ENCODE results near the gene TCEA3.
"Not testable (repeated sequence)": the region's sequence is repeated elsewhere in the genome, so short reads cannot be mapped to it uniquely, and the experiment has no call there.

Gene TCEA3

DNA sequence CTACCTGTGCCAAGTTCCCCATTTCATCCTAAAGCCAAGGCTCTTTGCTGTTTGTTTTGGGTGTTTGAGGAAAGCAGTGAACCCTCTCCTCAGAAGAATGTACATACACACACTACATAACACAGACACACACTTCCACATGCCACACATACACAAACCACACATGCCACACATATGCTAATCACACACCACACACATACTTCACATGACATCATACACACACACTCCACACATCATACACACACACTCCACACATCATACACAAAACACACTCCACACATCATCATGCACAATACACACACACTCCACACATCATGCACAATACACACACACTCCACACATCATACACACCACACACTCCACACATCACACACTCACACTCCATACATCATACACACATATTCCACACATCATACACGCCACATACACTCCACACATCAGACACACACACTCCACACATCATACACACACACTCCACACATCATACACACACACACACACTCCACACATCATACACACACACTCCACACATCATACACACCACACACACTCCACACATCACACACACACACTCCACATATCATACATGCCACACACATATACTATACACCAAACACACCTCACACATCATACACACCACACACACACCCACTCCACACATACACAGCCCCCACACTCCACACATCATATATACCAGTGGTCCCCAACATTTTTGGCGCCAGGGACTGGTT, 32.3 kb downstream of the TCEA3 start:
- FAIRE-seq (peak; percentile 98), DNase-seq (ENCODE audit: insufficient read length, low spot score) (no peak)
- TF ChIP-seq TAF1 (IDR thresholded peaks at IDR 0.05; ENCODE audit: low read depth, low read length): no peak
- TF ChIP-seq SPI1 (IDR thresholded peaks at IDR 0.05; ENCODE audit: low read depth, low read length): no peak
- no peak for TF ChIP-seq PAX5 (IDR thresholded peaks at IDR 0.05; ENCODE audit: insufficient read depth, low read length, severe bottlenecking)
- no peak for TF ChIP-seq POLR2A (IDR thresholded peaks at IDR 0.05; ENCODE audit: low read depth, low read length)
- TF ChIP-seq POLR2AphosphoS5 (IDR thresholded peaks at IDR 0.05; ENCODE audit: low read depth, low read length): no peak
- no peak for TF ChIP-seq POU2F2 (IDR thresholded peaks at IDR 0.05; ENCODE audit: low read depth, low read length)

DNA sequence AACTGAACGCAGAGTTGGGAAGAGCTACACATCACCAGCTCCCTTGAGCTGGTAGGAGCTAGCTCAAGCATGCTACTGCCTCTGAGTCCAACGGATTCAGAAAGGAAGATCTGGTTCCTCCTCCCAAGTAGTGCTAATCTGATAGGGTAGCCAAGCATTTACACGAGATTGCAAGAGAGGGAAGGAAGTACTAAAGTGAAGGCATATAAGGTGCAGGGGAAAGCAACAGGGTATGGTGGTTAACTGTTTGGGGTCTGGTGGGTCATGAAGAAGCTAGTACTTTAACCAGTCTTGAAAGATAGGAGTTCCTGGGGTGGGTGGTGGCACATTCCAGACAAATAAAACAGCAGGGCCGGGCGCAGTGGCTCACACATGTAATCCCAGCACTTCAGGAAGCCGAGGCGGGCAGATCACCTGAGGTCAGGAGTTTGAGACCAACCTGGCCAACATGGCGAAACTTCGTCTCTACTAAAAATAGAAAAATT, 34.7 kb downstream of the TCEA3 start:
- no peak for FAIRE-seq
- TF ChIP-seq TAF1 (IDR thresholded peaks at IDR 0.05; ENCODE audit: low read depth, low read length): no peak
- no peak for TF ChIP-seq PAX5 (IDR thresholded peaks at IDR 0.05; ENCODE audit: insufficient read depth, low read length, severe bottlenecking)
- TF ChIP-seq POLR2AphosphoS5 (IDR thresholded peaks at IDR 0.05; ENCODE audit: low read depth, low read length): no peak
- no peak for TF ChIP-seq POU2F2 (IDR thresholded peaks at IDR 0.05; ENCODE audit: low read depth, low read length)
- TF ChIP-seq POLR2A (IDR thresholded peaks at IDR 0.05; ENCODE audit: low read depth, low read length): no peak
- no peak for TF ChIP-seq SPI1 (IDR thresholded peaks at IDR 0.05; ENCODE audit: low read depth, low read length)
- no peak for DNase-seq (ENCODE audit: insufficient read length, low spot score)

DNA sequence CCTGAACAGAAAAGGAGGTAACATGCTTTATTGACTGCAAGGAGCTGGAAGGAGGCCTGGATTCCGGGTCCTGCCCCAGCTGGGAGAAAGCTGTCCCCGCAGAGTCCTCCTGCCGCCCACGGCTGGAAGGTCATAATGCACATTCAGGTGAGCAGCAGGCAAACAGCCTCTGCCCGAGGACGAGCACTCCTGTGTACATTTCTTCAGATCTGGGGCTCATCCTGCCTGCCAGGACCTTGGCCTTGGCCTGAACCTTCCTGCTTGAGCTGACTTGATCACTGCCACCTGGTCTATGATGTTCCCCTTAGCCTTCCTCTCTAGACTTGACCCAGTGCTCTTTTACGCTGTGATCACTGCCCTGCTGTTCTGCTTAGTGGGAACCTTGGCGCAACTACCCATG, 37.1 kb downstream of the TCEA3 start:
- TF ChIP-seq POLR2A (IDR thresholded peaks at IDR 0.05; ENCODE audit: low read depth, low read length): no peak
- TF ChIP-seq POLR2AphosphoS5 (IDR thresholded peaks at IDR 0.05; ENCODE audit: low read depth, low read length): no peak
- TF ChIP-seq TAF1 (IDR thresholded peaks at IDR 0.05; ENCODE audit: low read depth, low read length): no peak
- TF ChIP-seq POU2F2 (IDR thresholded peaks at IDR 0.05; ENCODE audit: low read depth, low read length): no peak
- TF ChIP-seq PAX5 (IDR thresholded peaks at IDR 0.05; ENCODE audit: insufficient read depth, low read length, severe bottlenecking): no peak
- TF ChIP-seq SPI1 (IDR thresholded peaks at IDR 0.05; ENCODE audit: low read depth, low read length): no peak
- DNase-seq (ENCODE audit: insufficient read length, low spot score): no peak
- no peak for FAIRE-seq

GRCh38 chr1:23385119-23385621, 39.4 kb downstream of the TCEA3 start:
- TF ChIP-seq PAX5 (IDR thresholded peaks at IDR 0.05; ENCODE audit: insufficient read depth, low read length, severe bottlenecking): no peak
- TF ChIP-seq TAF1 (IDR thresholded peaks at IDR 0.05; ENCODE audit: low read depth, low read length): no peak
- TF ChIP-seq POLR2AphosphoS5 (IDR thresholded peaks at IDR 0.05; ENCODE audit: low read depth, low read length): no peak
- TF ChIP-seq POLR2A (IDR thresholded peaks at IDR 0.05; ENCODE audit: low read depth, low read length): no peak
- TF ChIP-seq POU2F2 (IDR thresholded peaks at IDR 0.05; ENCODE audit: low read depth, low read length): no peak
- TF ChIP-seq SPI1 (IDR thresholded peaks at IDR 0.05; ENCODE audit: low read depth, low read length): no peak
- no peak for DNase-seq (ENCODE audit: insufficient read length, low spot score)
- no peak for FAIRE-seq

DNA sequence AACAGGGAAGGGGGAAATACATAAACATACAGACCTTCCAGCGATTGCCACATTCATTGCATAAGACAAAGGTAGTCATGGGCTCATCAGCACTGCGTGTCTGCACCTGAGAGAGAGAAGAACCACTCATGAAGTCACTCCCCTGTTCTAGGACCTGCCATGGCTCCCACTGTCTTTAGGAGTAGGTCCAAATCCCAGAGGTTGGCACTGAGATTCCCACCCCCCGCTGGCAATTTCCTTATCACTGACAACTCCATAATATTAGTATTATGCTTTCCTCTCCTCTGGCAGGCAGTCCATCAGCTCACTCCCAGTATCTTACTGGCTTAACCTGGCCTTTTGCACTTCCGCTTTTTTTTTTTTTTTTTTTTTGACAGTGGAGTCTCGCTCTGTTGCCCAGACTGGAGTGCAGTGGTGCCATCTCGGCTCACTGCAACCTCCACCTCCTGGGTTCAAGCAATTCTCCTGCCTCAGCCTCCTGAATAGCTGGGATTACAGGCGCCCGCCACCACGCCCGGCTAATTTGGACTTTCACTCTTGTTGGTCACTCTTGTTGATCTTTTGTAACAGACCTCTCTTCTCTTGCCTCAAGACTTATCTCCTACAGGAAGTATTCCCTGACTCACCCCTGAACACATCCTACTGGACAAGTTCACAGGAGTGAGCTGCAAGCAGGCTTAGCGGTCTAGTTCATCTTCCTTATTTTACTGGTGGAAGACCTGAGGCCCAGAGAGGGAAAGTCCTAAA, 40.1 kb downstream of the TCEA3 start:
- DNase-seq (ENCODE audit: insufficient read length, low spot score) (no peak), FAIRE-seq (no peak)
- TF ChIP-seq POLR2A (IDR thresholded peaks at IDR 0.05; ENCODE audit: low read depth, low read length) (no peak), PAX5 (IDR thresholded peaks at IDR 0.05; ENCODE audit: insufficient read depth, low read length, severe bottlenecking) (no peak), POU2F2 (IDR thresholded peaks at IDR 0.05; ENCODE audit: low read depth, low read length) (no peak), POLR2AphosphoS5 (IDR thresholded peaks at IDR 0.05; ENCODE audit: low read depth, low read length) (no peak), SPI1 (IDR thresholded peaks at IDR 0.05; ENCODE audit: low read depth, low read length) (no peak), TAF1 (IDR thresholded peaks at IDR 0.05; ENCODE audit: low read depth, low read length) (no peak)

GRCh38 chr1:23383577-23384311, 40.8 kb downstream of the TCEA3 start:
- DNase-seq (ENCODE audit: insufficient read length, low spot score): no peak
- no peak for FAIRE-seq
- TF ChIP-seq SPI1 (IDR thresholded peaks at IDR 0.05; ENCODE audit: low read depth, low read length): no peak
- no peak for TF ChIP-seq POLR2A (IDR thresholded peaks at IDR 0.05; ENCODE audit: low read depth, low read length)
- TF ChIP-seq POU2F2 (IDR thresholded peaks at IDR 0.05; ENCODE audit: low read depth, low read length): no peak
- no peak for TF ChIP-seq TAF1 (IDR thresholded peaks at IDR 0.05; ENCODE audit: low read depth, low read length)
- no peak for TF ChIP-seq POLR2AphosphoS5 (IDR thresholded peaks at IDR 0.05; ENCODE audit: low read depth, low read length)
- TF ChIP-seq PAX5 (IDR thresholded peaks at IDR 0.05; ENCODE audit: insufficient read depth, low read length, severe bottlenecking): no peak

DNA sequence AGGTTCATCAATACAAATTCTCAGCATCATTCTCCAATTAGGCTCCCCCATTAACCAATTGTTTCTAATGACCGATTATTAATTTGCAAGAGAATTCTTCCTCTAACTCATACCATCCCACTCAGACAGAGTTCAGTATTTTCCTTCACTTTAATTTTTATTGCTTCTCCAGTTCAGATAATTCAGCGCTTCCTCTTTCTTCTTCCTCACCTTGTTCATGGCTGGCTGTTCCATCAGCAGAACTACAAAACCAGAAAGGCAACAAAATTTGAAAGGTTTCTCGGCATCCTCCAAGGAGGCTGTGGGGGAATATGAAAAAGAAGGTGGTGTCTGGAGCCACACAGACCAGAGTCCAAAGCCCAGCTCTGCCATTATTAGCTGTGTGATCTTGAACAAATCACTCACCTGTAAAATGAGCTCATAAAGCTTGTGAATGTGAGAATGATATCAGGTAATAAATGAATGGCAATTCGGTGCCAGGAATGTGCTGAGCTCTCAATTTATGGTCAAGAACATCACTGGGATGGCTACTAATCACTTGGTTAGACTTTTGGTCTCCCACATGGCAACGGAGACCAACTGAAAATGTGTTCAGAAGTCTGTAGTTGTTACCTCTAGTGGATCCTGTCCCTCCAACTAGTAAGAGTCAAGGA, 43.2 kb downstream of the TCEA3 start:
- TF ChIP-seq POLR2A (IDR thresholded peaks at IDR 0.05; ENCODE audit: low read depth, low read length) (no peak), SPI1 (IDR thresholded peaks at IDR 0.05; ENCODE audit: low read depth, low read length) (peak; percentile 38; the same call in 1 of the 2 replicates), POLR2AphosphoS5 (IDR thresholded peaks at IDR 0.05; ENCODE audit: low read depth, low read length) (no peak), PAX5 (IDR thresholded peaks at IDR 0.05; ENCODE audit: insufficient read depth, low read length, severe bottlenecking) (no peak), TAF1 (IDR thresholded peaks at IDR 0.05; ENCODE audit: low read depth, low read length) (no peak), POU2F2 (IDR thresholded peaks at IDR 0.05; ENCODE audit: low read depth, low read length) (no peak)
- FAIRE-seq (no peak), DNase-seq (ENCODE audit: insufficient read length, low spot score) (no peak)

DNA sequence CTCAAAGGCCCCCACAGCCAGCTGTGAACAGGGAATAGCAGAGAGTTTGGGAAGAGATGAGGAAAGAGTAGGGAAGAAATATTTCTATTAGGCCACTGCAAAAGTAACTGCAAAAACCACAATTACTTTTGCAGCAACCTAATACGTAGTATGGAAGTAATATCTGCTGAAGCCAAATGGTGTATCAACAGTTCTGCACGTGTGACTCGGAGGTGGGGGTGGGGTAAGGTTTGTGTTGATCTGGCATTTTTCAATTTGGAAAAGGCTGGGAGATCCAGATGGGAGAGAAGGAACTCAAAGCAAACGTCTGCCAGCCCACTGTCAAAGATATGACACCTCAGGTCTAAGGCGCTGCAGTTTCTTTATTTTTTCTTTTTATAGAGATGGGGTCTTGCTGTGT, 43.8 kb downstream of the TCEA3 start:
- FAIRE-seq: no peak
- no peak for TF ChIP-seq TAF1 (IDR thresholded peaks at IDR 0.05; ENCODE audit: low read depth, low read length)
- DNase-seq (ENCODE audit: insufficient read length, low spot score): no peak

DNA sequence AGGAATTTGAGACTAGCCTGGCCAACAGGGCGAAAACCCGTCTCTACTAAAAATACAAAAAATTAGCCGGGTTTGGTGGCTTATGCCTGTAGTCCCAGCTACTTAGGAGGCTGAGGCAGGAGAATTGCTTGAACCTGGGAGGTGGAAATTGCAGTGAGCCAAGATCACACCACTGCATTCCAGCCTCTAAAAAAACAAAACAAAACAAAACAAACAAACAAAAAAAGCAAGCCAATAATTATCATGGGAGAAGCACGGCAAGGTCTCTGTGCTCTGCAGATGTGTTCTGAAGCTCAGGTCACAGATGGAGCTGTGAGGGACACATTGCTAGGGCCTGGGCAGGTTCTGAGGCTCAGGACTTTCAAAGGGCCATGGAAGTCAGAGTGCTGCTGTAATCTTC, 44.3 kb downstream of the TCEA3 start:
- DNase-seq (ENCODE audit: insufficient read length, low spot score); FAIRE-seq: not testable (repeated sequence)

All from GM12891 (cell line).